HG02588 (cell line): Measurements from ENCODE around the gene SLC6A4.
"Not testable (repeated sequence)": the region's sequence is repeated elsewhere in the genome, so short reads cannot be mapped to it uniquely, and the experiment has no call there.

Experiments used
- ATAC-seq: cut with Tn5 transposase; IDR thresholded peaks from one replicate; pipeline ENCODE4 v1.9.1; 2021; ENCODE audit warnings: mild to moderate bottlenecking, moderate library complexity; ENCODE audit not compliant: unreplicated experiment

The SLC6A4 gene

DNA sequence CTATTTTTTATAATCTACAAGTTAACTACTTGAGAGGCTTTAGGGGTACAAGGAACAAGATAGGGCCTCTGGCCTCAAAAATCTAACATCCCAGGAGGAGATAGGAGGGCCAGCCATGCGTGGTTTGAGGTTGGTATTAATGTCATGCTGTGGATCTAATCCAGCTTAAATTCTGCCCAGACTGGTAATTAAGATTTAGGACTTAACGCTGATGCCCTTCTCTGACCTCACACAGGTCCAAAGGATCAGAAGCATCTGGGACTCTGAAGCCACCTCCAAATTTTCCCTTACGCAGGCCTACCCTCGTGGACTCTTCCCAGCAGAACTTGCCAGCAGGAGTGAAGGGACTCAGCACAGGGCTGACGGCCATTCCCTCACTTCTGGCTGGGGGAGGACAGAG is 15.1 kb downstream of the SLC6A4 start:
- ATAC-seq = no peak

DNA sequence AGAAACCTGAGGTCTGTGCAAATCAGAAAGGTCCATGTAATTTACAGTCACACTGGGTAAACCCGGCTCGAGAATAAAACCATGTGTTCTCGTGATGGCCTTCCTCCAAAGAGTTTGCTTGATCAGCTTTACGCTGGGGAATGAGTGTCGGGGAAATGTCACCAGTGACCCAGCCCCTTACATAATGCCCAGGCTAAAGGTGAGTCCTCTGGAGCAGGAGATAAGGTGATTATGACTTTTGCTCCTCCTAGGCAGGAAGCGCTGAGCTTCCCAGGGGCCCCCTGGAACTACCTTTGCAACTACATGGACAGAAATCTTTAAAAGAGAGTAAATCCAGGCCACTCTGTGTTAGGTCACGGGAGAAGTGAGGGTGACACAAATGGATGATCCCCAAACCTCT is 15.7 kb downstream of the SLC6A4 start:
- no peak for ATAC-seq

DNA sequence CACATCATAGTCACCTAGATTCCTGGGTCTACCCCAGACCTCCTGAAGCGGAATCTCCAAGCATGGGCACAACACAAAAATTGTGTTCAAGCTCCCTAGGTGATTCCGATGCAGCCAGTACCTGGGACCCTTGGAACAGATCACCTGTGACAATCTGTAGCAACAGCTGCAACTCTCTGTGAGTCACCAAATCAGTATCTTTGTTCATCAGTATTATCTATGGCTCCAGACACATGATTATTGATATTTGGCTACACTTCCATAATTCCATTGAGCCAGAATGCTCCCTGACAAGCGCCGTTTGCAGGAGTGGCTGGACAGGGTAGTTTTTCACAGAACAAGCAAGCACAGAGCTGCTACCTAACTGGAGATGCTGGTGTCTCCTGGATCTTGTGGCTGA is 16.2 kb downstream of the SLC6A4 start:
- no peak for ATAC-seq

DNA sequence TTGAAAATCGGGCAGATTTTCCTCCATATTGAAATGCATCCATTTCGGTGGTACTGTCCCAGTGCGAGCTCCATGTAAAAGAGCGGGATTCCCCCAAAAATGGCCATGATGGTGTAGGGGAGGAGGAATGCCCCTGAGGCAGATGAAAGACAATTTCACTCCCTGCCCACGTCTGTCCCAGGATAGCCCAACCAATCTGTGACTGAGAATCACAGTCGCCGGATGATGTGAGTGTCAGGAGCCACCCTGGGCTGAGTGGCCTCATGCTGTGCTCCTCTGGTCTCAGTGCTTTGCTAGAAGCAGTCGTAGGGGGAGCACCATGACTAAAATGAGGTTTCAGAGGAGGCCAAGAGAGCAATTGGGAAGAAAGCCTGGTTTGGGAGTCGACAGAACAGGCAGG is 16.7 kb downstream of the SLC6A4 start:
- no peak for ATAC-seq

DNA sequence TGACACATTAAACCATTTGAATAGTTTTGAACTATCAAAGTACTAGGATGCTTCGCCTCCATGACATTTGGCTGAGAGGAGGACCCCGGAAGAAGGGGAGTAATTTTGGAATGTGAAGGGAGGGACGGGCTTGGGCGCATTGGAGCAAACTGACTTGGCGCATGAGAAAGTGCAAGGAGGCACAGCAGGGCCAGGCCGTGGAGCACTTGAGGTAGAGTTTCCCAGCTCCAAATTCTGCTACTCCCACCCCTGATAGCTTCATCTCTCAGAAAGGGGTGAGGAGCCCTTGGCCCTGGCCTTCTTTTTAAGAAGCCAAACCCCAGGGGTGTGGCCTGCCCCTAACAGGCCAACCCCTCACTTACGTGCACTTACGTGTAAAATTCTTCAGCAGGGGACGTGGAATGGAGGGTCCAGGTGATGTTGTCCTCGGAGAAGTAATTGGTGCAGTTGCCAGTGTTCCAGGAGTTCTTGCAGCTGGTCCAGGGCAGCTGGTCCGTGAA is 17.7 kb downstream of the SLC6A4 start:
- no peak for ATAC-seq

DNA sequence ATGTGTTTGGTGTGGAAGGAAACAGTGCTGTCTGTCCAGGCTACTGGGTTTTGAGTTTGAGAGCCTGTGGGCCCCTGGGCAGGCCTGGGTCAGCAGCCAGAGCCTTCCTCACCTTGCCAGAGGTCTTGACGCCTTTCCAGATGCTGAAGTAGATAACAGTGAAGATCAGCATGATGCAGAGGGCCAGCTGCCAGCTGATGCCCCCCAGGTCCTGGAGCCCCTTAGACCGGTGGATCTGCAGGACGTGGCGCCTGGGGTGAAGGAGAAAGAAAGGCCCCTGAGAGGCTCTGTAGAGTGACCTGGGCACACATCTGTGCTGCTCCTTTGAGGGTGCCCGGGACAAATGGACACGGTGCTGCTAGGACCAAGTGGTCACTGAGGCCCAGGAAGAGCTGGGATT is 18.4 kb downstream of the SLC6A4 start:
- ATAC-seq = no peak

DNA sequence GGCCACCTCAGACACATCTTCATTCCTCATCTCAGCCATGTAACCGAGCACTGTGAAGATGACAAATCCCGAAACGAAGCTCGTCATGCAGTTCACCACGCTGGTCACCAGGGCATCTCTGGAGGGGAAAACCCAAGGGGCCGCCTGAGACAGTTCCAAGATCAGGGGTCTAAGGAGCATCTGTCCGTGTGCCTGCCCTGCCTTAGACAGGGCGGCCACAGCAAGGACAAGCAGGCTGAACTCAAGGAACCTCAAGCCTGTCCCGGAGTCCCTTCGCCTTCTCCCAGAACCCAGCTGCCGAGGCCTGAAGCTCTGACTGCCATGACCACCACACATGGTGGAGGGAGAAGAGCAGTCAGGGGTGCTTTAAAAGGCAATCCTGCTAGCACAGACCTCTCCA is 22.7 kb downstream of the SLC6A4 start:
- ATAC-seq = peak; percentile 65

DNA sequence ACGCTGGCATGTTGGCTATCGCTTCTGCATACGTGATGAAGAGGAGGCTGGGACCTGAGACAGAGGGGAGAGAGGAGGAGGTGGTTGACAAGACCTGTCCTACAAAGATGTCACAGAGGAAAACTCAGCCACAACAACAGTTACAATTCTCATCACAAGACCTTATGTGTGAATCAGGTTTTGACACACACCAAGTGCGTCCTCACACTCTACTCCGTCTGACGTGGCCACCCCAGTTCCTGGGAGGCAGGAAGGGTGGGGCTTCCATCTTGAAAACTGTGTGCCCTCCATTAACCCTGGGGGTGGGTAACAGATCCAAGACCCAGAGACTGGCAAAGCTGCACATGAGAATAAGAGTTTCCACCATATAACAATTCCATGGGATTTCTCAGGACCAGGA is 24.1 kb downstream of the SLC6A4 start:
- no peak for ATAC-seq

DNA sequence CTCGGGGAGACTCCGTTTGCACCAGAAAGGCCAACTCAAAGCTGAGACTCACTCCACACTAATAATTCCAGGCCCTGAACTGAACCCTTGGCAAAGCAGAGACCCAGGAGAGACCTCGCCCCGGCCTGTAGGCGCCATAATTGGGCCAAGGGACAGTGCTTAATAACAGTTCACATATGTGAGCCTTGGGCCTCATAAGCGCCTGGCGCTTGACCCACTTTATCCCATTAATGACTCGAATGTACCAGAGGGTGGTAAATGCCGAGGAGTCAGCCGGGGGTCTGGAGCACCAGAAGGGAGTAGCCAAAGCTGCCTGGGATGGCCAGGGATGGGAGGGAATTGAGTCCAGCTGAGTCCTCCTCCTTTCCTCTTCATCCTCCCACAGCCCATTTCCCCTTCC is 24.6 kb downstream of the SLC6A4 start:
- ATAC-seq = no peak

DNA sequence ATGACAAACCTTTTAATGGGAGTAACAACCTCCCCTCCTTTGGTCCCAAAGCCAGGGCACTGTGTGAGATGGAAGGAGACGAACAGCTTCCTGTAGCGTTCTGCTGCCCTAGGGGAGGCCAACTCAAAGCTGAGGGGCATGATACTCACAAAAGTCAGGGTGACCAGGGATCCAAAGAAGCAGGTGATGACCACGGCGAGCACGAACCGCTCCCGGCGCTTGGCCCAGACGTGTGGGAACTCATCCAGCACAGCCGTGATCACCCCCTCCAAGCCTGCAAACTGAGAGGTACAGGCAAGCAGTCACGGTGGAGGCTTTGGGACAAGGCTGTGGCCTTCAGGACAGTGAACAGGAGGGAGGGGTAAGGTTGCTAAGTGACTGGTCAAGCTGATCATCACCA is 25.1 kb downstream of the SLC6A4 start:
- no peak for ATAC-seq

DNA sequence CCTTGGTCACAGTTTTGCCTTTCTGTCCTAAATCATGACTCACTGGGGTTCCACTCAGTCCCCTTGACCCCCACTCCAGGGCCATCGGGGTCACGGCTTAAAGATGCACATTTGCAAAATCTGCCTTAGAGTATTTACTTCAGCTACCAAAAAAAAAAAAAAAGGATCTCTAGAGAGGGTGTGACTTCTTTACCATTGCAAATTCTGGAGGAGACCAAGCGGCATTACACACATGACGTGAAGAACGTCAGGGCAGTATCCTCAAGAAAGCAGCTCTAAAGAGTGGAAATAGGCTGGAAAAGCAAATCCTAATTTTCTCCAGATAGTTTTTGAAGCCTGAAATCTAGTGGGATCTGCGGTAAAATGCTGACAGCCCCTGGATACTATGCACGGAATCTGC is 25.6 kb downstream of the SLC6A4 start:
- ATAC-seq = no peak

DNA sequence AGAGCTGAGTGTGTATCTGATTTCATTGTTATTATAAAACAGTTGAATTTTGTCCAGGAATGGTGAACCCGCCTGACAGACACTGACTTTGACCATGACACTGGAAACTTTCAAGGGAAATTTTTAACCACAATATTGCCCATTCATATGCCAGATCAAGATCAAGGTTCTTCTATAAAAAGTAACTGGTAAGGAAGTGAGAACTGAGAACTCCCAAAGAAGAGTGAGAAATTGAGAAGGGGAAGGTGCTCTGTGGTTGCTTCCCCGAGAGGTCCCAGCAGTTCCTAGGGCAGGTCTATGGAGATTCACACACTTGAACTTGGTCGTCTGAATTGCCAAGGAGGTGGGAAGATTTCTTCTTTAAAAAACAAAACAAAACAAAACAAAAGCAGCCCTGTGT is 27.3 kb downstream of the SLC6A4 start:
- no peak for ATAC-seq

DNA sequence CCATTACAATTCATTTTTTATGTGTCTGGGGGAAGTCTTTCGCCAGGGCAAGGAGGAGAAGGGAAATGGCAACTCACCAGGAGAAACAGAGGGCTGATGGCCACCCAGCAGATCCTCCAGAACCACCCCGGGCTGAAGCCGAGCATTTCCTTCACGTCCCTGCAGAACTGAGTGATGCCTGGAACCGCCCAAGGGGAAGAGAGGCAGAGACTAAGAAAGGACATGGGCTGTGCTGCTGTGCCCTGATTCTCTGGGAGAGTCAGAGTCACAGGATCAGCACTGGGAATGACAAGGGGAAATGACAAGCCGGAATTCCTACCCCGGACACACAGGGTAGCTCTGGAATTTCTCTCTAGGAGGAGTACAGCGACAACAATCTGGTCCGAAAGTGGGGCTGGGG is 27.8 kb downstream of the SLC6A4 start:
- no peak for ATAC-seq

DNA sequence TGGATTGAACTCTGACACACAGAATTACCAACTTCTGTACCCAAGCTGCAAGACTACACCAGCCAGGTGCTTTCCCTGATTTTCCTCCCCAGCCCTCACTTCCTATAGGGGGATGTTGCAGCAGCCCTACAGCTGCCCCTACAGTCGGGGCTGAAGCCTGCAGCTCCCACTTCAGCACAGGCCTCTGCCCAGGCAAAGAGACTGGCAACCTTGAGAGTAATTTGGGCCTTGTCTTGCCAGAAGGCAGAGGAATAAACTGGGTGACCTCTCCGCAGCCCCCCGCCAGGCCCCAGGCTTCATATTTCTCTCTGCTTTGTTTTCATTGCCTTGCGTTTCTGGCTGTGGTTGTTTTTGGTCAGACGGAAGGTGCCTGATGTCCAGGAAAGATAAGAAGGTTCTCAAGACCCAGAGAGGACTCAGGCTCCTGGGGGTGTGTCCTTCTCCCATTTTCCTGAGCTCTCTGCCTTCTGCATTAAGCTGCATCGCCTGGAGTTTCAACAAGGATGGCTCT is 32.0 kb downstream of the SLC6A4 start:
- ATAC-seq = no peak

DNA sequence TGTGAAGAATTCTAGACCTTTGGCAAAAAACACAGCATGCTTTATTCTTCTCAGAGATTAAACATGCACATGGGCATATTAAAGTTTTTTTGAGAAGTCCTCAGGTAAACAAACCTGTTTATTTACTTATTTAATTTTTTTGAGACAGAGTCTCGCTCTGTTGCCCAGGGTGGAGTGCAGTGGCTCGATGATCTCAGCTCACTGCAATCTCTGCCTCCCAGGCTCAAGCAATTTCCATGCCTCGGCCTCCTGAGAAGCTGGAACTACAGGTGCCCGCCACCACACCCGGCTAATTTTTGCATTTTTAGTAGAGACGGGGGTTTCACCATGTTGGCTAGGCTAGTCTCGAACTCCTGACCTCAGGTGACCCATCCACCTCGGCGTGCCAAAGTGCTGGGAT is 34.8 kb downstream of the SLC6A4 start:
- ATAC-seq = not testable (repeated sequence)

DNA sequence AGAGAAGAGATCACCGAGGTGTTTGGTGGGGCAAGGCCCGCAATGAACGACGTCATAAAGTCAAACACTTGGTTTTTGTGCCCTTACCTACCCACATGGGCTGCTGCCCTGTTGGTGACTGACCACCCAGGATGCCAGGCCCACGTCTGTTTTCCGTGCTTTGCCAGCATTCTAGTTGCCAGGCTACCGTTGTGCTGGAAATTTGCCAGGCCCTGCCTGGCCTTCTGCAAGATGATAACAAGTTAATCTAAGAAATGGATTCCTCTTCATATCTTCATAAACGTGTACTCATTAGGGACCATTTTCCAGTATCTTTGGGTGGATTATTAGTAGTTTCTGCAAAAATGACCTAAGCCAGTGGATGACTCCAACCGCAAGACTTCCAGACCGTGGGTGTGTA is 35.4 kb downstream of the SLC6A4 start:
- no peak for ATAC-seq

DNA sequence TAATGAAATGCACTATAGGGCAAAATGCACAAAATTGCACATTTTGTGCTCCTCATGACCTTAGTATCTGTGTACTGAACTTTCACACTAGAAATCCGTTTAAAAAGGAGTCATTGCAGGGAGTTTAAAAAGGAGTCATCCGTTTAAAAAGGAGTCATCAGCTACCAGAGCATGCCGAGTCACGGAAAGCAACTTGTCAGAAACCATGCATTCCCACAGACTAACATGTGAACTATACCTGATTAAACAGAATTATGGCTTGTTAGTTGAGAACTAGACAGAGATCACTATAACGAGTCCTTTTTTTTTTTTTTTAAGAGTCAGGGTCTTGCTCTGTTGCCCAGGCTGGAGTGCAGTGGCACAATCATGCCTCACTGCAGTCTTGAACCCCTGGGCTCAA is 35.9 kb downstream of the SLC6A4 start:
- ATAC-seq = no peak

DNA sequence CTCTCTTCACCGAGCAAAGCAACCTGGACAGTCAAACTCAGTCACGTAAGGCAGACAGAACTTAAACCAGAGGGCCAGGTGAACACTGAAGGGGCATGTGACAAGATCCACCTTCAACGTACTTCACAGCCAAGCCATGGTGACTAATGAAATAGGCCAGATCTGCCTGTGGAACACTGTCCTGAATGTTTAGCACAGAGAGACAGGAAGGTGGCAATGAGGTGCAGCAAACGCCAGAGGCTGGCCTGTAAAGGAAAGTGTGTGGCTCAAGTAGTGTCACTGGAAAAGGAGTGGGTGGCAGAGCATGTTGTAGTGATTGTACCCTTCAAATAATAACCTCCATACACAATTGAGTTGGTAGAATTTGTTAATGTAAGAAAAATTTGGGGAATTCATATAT is 38.1 kb downstream of the SLC6A4 start:
- no peak for ATAC-seq

DNA sequence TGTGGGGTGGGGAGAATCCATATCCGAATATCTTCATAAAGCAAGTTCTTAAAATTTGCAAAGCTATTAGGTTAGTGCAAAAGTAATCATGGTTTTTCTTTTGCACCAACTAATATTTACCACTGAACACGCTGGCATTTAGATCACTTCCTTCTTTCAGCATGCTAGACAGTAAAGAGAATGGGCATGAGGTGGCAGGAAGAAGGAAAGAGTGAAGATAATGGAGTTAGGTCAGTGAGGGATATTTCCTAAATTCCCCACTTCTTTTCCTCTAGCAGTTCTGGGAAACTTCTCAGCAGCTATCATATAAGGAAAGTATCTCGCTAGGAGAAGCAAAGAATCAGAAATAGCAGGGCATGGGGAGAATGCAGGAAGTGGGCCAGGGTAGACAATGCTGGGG is 39.0 kb downstream of the SLC6A4 start:
- no peak for ATAC-seq

DNA sequence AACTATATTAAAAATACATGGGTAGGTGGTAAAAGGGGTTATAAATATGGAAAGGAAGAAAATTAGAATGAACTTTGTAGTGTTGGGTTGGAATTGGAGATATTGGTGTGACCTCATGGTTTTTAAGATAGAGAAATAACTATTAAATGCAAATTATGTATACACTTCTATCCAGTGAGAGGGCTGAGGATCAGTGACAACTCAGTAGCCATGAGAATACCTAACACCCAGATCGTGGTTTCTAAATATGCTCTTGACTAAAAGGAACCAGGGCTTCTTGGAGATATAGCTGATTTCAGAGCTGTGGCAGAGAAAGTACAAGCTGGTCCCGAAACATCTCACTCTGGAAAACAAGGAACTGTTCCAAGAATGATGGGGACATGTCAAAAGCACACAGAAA is 44.4 kb downstream of the SLC6A4 start:
- ATAC-seq = no peak

DNA sequence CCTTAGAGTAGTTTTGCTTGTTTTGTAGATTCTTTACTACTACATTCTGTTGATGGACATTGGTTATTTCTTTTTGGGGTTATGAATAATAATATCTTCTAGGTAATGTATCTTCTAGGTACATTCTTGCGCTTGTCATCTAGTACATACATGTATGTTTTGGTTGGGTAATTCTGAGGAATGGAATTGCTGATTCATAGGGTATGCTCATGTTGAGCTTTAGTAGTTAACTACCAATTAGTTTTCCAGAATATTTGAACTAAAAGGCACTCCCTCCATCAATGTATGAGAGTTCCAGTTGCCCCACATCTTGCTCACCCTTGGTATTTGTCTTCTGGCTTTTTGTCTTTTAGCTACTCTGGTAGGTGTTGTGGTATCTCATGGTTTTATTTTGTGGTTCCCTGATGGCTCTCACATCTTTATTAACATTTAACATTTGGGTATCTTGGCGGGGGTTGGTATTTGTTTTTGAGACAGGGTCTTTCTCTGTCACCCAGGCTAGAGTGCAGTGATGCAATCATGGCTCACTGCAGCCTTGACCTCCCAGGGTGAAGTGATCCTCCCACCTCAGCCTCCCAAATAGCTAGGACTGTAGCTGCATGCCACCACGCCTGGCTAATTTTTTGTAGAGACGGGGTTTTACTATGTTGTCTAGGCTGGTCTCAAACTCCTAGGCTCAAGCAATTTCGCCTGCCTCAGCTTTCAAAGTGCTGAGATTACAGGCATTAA is 47.1 kb downstream of the SLC6A4 start:
- ATAC-seq = no peak

DNA sequence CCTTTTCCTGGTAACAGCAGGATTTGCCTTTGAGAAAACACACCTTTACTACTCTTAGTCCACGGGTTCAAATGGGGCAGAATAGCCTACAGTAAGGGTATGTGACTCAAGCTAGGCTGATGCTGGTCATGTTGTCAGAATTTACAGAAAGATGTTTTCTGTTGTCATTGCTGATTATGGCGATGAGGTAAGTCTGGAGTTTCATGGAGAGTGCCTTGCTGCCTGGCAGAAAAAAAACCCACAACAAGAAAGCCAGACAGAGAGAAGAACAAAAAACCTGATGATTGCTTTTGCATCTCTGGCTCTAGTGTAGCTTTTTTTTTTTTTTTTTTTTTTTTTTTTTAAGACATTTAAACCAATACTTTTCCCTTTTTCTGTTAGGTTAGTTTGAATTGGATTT is 47.9 kb downstream of the SLC6A4 start:
- ATAC-seq = no peak

DNA sequence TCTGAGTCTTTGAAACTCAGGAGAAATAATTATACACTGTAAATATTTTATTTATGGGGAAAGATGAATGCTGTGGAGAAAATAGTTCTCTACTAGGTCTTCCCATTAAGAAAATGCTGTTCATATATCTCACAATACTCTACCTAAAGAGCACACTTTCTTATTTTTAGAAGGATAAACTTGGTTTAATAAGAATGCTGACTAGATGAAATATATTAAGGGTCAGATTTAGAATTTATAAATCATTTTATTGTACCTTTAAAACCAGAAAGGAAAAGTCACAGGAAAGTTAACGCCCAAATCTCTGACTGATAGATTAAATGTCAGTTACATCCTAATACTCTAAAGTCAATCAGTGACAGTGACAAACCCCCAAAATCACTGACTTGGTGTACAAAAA is 48.7 kb downstream of the SLC6A4 start:
- no peak for ATAC-seq
